GM12801 (cell line): Measurements from ENCODE around the gene AKNA.

Experiments used
- TF ChIP-seq, protein P1 (sequence below): IDR thresholded peaks from one replicate; pipeline ENCODE4 v1.5.1; 2011; ENCODE audit warnings: control low read depth; ENCODE audit not compliant: insufficient read length; ENCODE audit errors: extremely low read depth

AKNA gene

DNA sequence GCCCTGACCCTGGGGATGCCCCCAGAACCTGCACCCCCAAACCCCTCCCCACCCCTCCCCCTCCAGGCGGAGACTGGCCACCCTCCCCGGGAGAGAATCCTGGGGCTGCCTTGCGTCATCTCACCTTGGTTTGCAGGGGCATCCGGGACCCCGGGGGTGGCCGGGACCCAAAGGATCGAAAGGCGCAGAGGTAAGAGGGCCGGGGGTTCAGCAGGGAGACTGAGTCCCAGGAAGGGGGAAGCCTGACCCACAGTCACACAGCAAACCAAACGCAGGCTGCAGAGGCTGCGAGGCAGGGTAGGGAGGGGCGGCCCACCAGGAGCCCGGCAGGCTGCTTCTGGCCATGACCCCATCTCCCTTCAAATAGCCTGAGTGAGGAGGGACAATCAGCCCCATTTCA, 98.7 kb downstream of the AKNA start:
- TF ChIP-seq, protein P1, sequence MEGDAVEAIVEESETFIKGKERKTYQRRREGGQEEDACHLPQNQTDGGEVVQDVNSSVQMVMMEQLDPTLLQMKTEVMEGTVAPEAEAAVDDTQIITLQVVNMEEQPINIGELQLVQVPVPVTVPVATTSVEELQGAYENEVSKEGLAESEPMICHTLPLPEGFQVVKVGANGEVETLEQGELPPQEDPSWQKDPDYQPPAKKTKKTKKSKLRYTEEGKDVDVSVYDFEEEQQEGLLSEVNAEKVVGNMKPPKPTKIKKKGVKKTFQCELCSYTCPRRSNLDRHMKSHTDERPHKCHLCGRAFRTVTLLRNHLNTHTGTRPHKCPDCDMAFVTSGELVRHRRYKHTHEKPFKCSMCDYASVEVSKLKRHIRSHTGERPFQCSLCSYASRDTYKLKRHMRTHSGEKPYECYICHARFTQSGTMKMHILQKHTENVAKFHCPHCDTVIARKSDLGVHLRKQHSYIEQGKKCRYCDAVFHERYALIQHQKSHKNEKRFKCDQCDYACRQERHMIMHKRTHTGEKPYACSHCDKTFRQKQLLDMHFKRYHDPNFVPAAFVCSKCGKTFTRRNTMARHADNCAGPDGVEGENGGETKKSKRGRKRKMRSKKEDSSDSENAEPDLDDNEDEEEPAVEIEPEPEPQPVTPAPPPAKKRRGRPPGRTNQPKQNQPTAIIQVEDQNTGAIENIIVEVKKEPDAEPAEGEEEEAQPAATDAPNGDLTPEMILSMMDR: no peak

DNA sequence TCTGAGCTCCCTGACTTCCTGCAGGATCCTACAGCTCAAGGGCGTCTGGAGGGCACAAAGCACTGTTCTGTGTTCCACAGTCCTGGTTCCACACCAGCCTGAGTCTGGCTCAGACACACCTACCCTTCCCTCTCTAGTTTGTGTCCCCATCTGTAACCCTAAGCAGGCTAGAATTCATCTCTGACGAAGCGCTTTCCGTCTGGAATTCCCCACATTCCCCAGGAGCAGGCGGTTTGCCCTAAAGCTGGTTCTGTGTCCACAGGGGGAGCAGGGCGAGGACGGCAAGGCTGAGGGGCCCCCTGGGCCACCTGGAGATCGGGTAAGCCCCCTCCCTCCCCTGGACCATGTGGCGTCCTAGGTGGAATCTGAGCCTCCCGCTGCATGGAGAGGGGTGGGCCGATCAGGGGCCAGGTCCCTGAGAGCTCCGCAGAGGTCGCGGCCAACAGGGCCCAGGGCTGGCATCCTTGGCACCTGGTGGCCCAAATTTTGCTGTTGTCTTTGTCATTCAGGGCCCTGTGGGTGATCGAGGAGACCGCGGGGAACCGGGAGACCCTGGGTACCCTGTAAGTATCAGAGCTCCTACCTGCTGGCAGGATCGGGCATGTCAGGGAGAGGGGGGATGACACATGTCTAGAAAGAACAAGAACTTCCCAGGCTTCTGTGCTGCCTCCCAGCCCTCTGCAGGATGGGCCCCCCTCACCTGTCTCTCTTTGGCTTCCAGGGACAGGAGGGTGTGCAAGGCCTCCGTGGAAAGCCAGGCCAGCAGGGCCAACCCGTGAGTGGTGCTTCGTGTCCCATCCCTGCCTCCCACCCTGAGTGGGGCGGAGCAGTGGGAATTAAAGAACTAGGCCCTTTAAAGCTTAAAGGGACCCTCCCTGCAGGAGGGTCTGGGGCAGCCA, 99.3 kb downstream of the AKNA start:
- TF ChIP-seq, protein P1: no peak

DNA sequence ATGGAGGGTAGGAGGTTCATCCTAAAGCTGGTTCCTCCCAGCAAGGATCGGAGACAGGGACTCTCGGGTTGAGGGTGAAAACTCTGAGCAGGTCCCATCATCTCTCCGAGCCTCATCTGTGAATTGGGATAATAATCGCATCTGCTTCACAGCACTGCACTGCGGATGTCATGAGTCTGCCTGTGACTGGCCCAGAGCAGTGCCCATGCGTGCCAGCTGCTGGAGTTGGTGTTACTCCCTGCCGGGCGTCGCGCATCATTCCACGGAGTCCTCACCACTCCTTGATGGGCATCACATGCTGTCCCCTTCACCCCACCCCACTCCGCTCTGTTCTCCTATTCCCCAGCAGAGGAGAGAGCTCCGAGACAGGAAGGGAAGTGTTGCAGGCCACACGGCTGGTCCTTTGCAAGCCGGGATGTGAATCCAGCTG, 100.0 kb downstream of the AKNA start:
- TF ChIP-seq, protein P1: no peak

DNA sequence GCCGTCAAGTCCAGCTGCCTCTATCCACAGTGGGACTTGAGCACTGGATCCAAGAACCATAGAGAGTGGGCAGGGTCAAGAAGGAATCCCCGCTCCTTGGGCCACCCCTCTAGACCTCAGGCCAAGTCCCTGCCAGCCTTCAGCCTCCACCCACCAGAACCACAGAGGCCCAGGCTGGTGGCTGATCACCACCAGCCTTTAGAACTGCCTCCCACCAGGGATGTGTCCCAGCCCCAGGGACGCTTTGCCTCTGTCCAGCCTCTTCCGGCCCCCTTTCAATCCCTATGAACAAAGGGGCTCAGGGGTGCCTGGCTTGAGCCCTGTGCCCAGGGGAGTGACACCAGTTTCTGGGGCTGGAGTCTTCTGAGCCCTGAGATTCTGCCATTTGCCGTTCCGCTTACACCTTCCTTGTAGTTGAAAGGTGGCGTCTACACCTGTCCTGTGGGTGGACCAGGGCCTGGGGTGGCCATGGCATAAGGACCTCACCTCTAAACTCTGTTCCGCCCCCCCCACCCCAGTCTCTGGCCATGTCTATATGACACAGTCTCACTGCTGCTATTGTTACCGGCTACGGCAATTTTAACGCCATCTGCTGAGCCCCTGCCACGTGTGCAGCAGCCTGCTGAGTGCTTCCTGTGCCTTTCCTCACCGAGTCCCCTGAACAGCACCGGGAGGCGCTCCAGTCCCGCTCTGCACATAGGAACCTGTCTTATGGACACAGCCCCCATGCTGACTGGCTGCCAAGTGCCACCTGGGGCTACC, 100.6 kb downstream of the AKNA start:
- TF ChIP-seq, protein P1: no peak

DNA sequence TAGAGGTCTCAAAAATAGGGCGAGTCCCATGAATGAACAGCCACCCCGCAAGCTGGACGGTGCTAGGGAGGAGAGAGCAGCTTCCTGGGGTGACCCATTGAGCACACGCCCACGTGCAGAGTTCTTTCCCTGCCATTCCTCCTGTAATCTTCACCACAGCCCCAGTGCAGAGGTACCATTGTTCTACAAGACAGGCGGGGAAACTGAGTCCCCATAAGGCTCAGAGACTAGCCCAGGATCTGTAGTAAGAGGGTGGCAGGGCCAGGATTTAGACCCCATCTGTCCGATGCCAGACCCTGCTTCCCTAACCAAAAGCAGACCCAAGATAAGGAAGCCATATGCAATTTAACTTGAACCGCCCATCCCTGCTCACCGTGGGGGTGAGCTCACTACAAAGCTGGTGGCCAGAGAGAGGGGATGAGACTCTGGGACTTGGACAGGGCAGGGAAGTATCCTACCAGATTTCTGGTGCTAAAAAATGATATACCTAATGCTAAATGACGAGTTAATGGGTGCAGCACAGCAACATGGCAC, 101.6 kb downstream of the AKNA start:
- TF ChIP-seq, protein P1: no peak

DNA sequence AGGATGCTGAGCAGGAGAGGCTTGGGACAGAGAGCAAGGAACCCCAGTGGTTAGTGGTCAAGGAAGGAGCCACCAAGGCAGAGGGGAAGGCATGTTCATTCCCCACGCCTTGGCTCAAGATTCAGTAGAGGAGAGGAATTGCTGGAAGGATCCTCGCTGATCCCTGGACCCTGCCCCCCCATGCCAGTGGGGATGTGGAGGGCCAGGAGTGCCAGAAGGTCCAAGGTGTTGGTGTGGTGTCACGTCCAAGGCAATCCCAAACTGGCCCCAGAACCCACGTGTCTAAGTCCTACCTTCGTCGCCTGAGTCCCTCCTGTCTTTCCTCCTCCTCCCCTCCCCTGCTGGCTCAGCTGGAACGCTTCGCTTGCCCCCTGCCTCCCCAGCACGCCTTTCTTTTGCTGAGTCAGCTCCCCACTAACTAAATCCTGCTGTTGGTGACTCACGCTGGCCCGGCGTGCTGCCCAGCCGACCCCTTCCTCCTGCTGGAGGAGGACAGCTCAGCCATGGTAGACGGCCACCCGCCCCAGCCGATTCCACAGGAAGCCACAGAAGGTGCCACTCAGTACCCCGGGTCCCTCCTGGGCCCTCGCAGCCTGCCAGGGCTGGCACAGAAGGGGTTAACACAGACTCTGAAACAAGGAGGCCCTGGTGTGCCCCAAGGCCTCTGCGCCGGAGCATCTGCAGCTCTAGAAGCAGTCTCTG, 102.5 kb downstream of the AKNA start:
- TF ChIP-seq, protein P1: no peak
